ENCODE measurements around the gene SHC4. TPM values are rescaled to one million over a fixed set of nuclear protein-coding genes. Genes with fewer than 3 reads are reported as not detected.

Gene SHC4
- total RNA-seq, 2 donors from 2014 or later, result 0.29 to 0.58 TPM

GRCh38 chr15:48976444-48977088 lies 12.8 kb upstream of the SHC4 start:
- 84 to 92% methylated on average over 10 to 17 of the region's 17 CpGs for WGBS, 2 experiments (ENCODE audit: insufficient coverage in 1 of 2, insufficient read length in 1 of 2)
- no peak for TF ChIP-seq CTCF (conservative IDR thresholded peaks at IDR 0.05)
- H3K9me3 ChIP-seq (ENCODE audit: control insufficient read depth, low read length), result no peaks in the 10 kb centered on the region
- H3K4me1 ChIP-seq (ENCODE audit: control insufficient read depth, insufficient read depth, low read length), result peaks cover 2% of the 10 kb centered on the region
- H3K27me3 Mint-ChIP-seq (ENCODE audit: insufficient read depth), result peaks cover 5% of the 10 kb centered on the region
- H3K36me3 ChIP-seq (ENCODE audit: control insufficient read depth, insufficient read depth, low read length), result no peaks in the 10 kb centered on the region
- peak overlapping the region; percentile 29 for H3K9ac ChIP-seq (ENCODE audit: extremely low read depth, low read length, poor library complexity, severe bottlenecking)
- H3K4me3 Mint-ChIP-seq, result peak overlapping the region; percentile 58
- H3K27me3 ChIP-seq (ENCODE audit: control insufficient read depth, insufficient read depth, low read length, poor library complexity, severe bottlenecking), result no peaks in the 10 kb centered on the region
- H3K4me3 ChIP-seq (ENCODE audit: low read length), result peak overlapping the region; percentile 74
- peaks cover 17% of the 10 kb centered on the region for H3K4me1 Mint-ChIP-seq
- peak; percentile 61 for DNase-seq
- H3K36me3 Mint-ChIP-seq (ENCODE audit: low read depth), result no peaks in the 10 kb centered on the region
- H3K27ac ChIP-seq (ENCODE audit: low read depth, low read length), result peak overlapping the region; percentile 76
- peak overlapping the region; percentile 39 for H3K27ac Mint-ChIP-seq
- H3K9me3 Mint-ChIP-seq, result no peaks in the 10 kb centered on the region

GRCh38 chr15:48975472-48976419 lies 12.0 kb upstream of the SHC4 start:
- Mint-ChIP-seq H3K4me1 (peaks cover 17% of the 10 kb centered on the region), H3K9me3 (no peaks in the 10 kb centered on the region), H3K4me3 (peak overlapping the region; percentile 58), H3K27ac (peak overlapping the region; percentile 40), H3K36me3 (ENCODE audit: low read depth) (no peaks in the 10 kb centered on the region), H3K27me3 (ENCODE audit: insufficient read depth) (peaks cover 12% of the 10 kb centered on the region)
- Histone ChIP-seq H3K4me1 (ENCODE audit: control insufficient read depth, insufficient read depth, low read length) (peaks cover 2% of the 10 kb centered on the region), H3K4me3 (ENCODE audit: low read length) (peak overlapping the region; percentile 74), H3K27me3 (ENCODE audit: control insufficient read depth, insufficient read depth, low read length, poor library complexity, severe bottlenecking) (no peaks in the 10 kb centered on the region), H3K36me3 (ENCODE audit: control insufficient read depth, insufficient read depth, low read length) (no peaks in the 10 kb centered on the region), H3K9ac (ENCODE audit: extremely low read depth, low read length, poor library complexity, severe bottlenecking) (peak overlapping the region; percentile 29), H3K9me3 (ENCODE audit: control insufficient read depth, low read length) (no peaks in the 10 kb centered on the region), H3K27ac (ENCODE audit: low read depth, low read length) (peak overlapping the region; percentile 76)
- TF ChIP-seq CTCF (conservative IDR thresholded peaks at IDR 0.05), result peak; percentile 96
- DNase-seq, result peak; percentile 95
- WGBS, 2 experiments (ENCODE audit: insufficient coverage in 1 of 2, insufficient read length in 1 of 2), result 6 to 9% methylated on average over 17 to 53 of the region's 53 CpGs

- Histone ChIP-seq H3K27me3 (ENCODE audit: control insufficient read depth, insufficient read depth, low read length, poor library complexity, severe bottlenecking) (no peaks in the 10 kb centered on the region), H3K9ac (ENCODE audit: extremely low read depth, low read length, poor library complexity, severe bottlenecking) (no peak overlapping the region), H3K4me3 (ENCODE audit: low read length) (peak overlapping the region; percentile 74), H3K4me1 (ENCODE audit: control insufficient read depth, insufficient read depth, low read length) (peaks cover 2% of the 10 kb centered on the region), H3K36me3 (ENCODE audit: control insufficient read depth, insufficient read depth, low read length) (no peaks in the 10 kb centered on the region), H3K9me3 (ENCODE audit: control insufficient read depth, low read length) (no peaks in the 10 kb centered on the region), H3K27ac (ENCODE audit: low read depth, low read length) (peak overlapping the region; percentile 67)
- H3K27ac Mint-ChIP-seq, result peak overlapping the region; percentile 40
- H3K27me3 Mint-ChIP-seq (ENCODE audit: insufficient read depth), result peaks cover 18% of the 10 kb centered on the region
- peak; percentile 62 for TF ChIP-seq CTCF (conservative IDR thresholded peaks at IDR 0.05)
- peak overlapping the region; percentile 58 for H3K4me3 Mint-ChIP-seq
- DNase-seq, result peak; percentile 71
- no peaks in the 10 kb centered on the region for H3K36me3 Mint-ChIP-seq (ENCODE audit: low read depth)
- H3K9me3 Mint-ChIP-seq, result no peaks in the 10 kb centered on the region
- 69% methylated on average over 2 of the region's 2 CpGs; no CpG with 5 or more reads in 1 of the 2 experiments for WGBS, 2 experiments (ENCODE audit: insufficient coverage in 1 of 2, insufficient read length in 1 of 2)
- peaks cover 17% of the 10 kb centered on the region for H3K4me1 Mint-ChIP-seq
These were observed 11.2 kb upstream of the SHC4 start for GRCh38 chr15:48974882-48975281.

Measured in endodermal cell (in vitro differentiated cells).